ENCODE measurements around the gene RAB4A.

Gene RAB4A

DNA sequence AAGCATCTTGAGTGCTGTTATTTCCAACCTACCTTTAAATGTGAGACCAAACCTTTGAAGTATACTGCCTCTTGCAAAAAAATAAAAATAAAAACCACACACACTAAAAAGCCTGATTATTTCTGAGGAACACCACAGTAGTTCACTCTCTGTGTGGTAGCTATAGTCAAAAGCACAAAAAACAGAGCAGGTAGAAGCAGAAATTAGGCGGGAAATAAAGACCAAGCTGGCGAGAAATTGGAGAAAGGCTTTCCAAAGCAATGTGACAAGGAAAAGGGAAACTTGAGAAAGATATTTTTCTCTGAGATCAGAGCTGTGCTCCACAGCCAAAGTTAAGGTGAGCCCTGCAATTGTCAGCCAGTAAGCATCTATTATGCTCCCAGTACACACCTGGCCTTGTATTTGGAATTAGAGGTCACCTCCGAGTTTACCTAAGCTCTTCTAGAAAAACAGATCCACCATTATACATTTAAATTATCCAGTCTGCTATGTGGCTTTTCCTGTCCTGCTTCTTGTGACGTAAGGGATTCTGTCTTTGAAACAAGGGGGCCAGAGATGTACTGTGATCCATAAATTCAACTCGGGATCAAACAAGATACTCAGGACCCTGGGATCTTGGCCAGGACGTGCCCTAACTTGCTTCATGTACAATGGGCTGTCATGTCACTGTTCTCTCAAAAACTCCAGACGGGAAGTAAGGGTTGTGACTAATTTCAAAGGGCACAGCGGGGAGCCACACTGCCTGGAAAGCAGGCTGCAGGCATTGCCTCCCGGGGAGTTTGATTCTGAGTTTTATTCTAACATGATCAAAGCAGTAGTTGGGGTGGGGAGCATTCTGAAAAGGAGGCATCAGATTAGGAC lies 39.8 kb upstream of the RAB4A start (continued):
- TF ChIP-seq ATF2 (tag by site-specific recombination; IDR thresholded peaks at IDR 0.05; ENCODE audit: low read depth) (peak; percentile 76), PRDM6 (tag by site-specific recombination; IDR thresholded peaks at IDR 0.05) (peak; percentile 88), ZNF19 (tag by site-specific recombination; IDR thresholded peaks at IDR 0.05; ENCODE audit: low read depth) (no peak), ZNF600 (tag by site-specific recombination; IDR thresholded peaks at IDR 0.05) (peak; percentile 96), ZNF10 (tag by site-specific recombination; IDR thresholded peaks at IDR 0.05) (no peak), ZNF488 (tag by site-specific recombination; IDR thresholded peaks at IDR 0.05) (no peak), ZNF580 (tag by site-specific recombination; IDR thresholded peaks at IDR 0.05) (no peak), ZNF37A (tag by site-specific recombination; IDR thresholded peaks at IDR 0.05) (no peak), ZNF138 (tag by site-specific recombination; IDR thresholded peaks at IDR 0.05; ENCODE audit: borderline replicate concordance) (no peak), ZNF501 (tag by site-specific recombination; IDR thresholded peaks at IDR 0.05) (peak; percentile 67), ZNF837 (tag by site-specific recombination; IDR thresholded peaks at IDR 0.05) (no peak), ZNF302 (tag by site-specific recombination; IDR thresholded peaks at IDR 0.05; ENCODE audit: low read depth) (no peak), ZNF555 (tag by site-specific recombination; conservative IDR thresholded peaks at IDR 0.05) (no peak), ZNF747 (tag by site-specific recombination; IDR thresholded peaks at IDR 0.05) (no peak), ZSCAN30 (tag by site-specific recombination; IDR thresholded peaks at IDR 0.05) (peak; percentile 91; the same call in 1 of the 2 replicates), ZNF660 (tag by site-specific recombination; IDR thresholded peaks at IDR 0.05) (peak; percentile 98), ZNF701 (tag by site-specific recombination; IDR thresholded peaks at IDR 0.05) (no peak), ZBTB26 (tag by site-specific recombination; optimal IDR thresholded peaks at IDR 0.05) (no peak), ZBTB48 (tag by site-specific recombination; IDR thresholded peaks at IDR 0.05) (peak; percentile 99), ZNF792 (tag by site-specific recombination; IDR thresholded peaks at IDR 0.05) (peak; percentile 69; the same call in 1 of the 2 replicates), ZNF280D (tag by site-specific recombination; IDR thresholded peaks at IDR 0.05) (no peak)
- TF ChIP-seq, protein P1, sequence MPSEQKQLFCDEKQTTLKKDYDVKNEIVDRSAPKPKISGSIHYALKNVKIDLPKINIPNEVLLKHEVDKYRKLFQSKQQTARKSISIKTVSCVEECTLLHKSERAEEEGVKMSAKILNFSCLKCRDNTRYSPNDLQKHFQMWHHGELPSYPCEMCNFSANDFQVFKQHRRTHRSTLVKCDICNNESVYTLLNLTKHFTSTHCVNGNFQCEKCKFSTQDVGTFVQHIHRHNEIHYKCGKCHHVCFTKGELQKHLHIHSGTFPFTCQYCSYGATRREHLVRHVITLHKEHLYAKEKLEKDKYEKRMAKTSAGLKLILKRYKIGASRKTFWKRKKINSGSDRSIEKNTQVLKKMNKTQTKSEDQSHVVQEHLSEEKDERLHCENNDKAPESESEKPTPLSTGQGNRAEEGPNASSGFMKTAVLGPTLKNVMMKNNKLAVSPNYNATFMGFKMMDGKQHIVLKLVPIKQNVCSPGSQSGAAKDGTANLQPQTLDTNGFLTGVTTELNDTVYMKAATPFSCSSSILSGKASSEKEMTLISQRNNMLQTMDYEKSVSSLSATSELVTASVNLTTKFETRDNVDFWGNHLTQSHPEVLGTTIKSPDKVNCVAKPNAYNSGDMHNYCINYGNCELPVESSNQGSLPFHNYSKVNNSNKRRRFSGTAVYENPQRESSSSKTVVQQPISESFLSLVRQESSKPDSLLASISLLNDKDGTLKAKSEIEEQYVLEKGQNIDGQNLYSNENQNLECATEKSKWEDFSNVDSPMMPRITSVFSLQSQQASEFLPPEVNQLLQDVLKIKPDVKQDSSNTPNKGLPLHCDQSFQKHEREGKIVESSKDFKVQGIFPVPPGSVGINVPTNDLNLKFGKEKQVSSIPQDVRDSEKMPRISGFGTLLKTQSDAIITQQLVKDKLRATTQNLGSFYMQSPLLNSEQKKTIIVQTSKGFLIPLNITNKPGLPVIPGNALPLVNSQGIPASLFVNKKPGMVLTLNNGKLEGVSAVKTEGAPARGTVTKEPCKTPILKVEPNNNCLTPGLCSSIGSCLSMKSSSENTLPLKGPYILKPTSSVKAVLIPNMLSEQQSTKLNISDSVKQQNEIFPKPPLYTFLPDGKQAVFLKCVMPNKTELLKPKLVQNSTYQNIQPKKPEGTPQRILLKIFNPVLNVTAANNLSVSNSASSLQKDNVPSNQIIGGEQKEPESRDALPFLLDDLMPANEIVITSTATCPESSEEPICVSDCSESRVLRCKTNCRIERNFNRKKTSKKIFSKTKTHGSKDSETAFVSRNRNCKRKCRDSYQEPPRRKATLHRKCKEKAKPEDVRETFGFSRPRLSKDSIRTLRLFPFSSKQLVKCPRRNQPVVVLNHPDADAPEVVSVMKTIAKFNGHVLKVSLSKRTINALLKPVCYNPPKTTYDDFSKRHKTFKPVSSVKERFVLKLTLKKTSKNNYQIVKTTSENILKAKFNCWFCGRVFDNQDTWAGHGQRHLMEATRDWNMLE (tag by site-specific recombination; conservative IDR thresholded peaks at IDR 0.05; ENCODE audit: low read depth): 0 out of 2 replicates have a peak, but pooled peaks have one; percentile 10
- TF ChIP-seq, protein P2, sequence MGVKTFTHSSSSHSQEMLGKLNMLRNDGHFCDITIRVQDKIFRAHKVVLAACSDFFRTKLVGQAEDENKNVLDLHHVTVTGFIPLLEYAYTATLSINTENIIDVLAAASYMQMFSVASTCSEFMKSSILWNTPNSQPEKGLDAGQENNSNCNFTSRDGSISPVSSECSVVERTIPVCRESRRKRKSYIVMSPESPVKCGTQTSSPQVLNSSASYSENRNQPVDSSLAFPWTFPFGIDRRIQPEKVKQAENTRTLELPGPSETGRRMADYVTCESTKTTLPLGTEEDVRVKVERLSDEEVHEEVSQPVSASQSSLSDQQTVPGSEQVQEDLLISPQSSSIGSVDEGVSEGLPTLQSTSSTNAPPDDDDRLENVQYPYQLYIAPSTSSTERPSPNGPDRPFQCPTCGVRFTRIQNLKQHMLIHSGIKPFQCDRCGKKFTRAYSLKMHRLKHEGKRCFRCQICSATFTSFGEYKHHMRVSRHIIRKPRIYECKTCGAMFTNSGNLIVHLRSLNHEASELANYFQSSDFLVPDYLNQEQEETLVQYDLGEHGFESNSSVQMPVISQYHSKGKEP (tag by site-specific recombination; IDR thresholded peaks at IDR 0.05): peak; percentile 79; the same call in 1 of the 2 replicates

Data from HEK293 (cell line).